ENCODE results near the gene FOXP1. TPM values are rescaled to one million over a fixed set of nuclear protein-coding genes. Genes with fewer than 3 reads are reported as not detected.
A peak's percentile ranks its signal among the peaks of the same experiment; 100 is the strongest.

Gene FOXP1
- total and polyA plus RNA-seq, 5 experiments from 2014 or later, result 280 to 443 (median 382) TPM

GRCh38 chr3:71372241-71372768 is 211.2 kb downstream of the FOXP1 start:
- H3K4me1 Mint-ChIP-seq, result peaks cover 34 to 89% (median 84%) of the 10 kb centered on the region in 4 donors
- POLR2A ChIA-PET, result interaction anchor here (0.6 to 2.3 kb wide), 12 partner anchors 12 to 122 kb away, joined by 3 to 9 read pairs (median 4); no protein-coding TSS in a partner anchor
- peak overlapping the region; percentile 88 to 99 (median 97) for H3K27ac Mint-ChIP-seq
- ATAC-seq, result peak; percentile 24 to 33
- H3K4me3 Mint-ChIP-seq, result peak overlapping the region; percentile 43 to 82 (median 70)
- H3K36me3 Mint-ChIP-seq, result peaks cover 0 to 7% (median 4%) of the 10 kb centered on the region in 3 donors
- no peaks in the 10 kb centered on the region for H3K27me3 Mint-ChIP-seq
- DNase-seq, result peak in 1 of 10 donors; percentile 30
- H3K9me3 Mint-ChIP-seq, result no peaks in the 10 kb centered on the region

- Mint-ChIP-seq H3K27me3 (no peaks in the 10 kb centered on the region), H3K4me3 (peak overlapping the region in 7 of 10 donors; percentile 11 to 69 (median 40)), H3K36me3 (peaks cover 0 to 9% (median 7%) of the 10 kb centered on the region in 3 donors), H3K9me3 (no peaks in the 10 kb centered on the region), H3K27ac (peak overlapping the region; percentile 88 to 99 (median 97)), H3K4me1 (peaks cover 37 to 91% (median 86%) of the 10 kb centered on the region in 4 donors)
- DNase-seq, result no peak
- no peak for ATAC-seq
- POLR2A ChIA-PET, result interaction anchor here (0.6 kb wide), 1 partner anchor 104 kb away, joined by 5 read pairs; no protein-coding TSS in a partner anchor
Observed at GRCh38 chr3:71371282-71371681, 212.2 kb downstream of the FOXP1 start.

- POLR2A ChIA-PET, result no interaction called here
- DNase-seq, result no peak
- H3K27me3 Mint-ChIP-seq, result no peaks in the 10 kb centered on the region
- ATAC-seq, result no peak
- H3K4me3 Mint-ChIP-seq, result peak overlapping the region in 7 of 10 donors; percentile 10 to 69 (median 33)
- H3K9me3 Mint-ChIP-seq, result no peaks in the 10 kb centered on the region
- peak overlapping the region; percentile 88 to 99 (median 96) for H3K27ac Mint-ChIP-seq
- peaks cover 0 to 9% (median 0%) of the 10 kb centered on the region in 3 donors for H3K36me3 Mint-ChIP-seq
- peaks cover 36 to 91% (median 84%) of the 10 kb centered on the region in 4 donors for H3K4me1 Mint-ChIP-seq
Observed at GRCh38 chr3:71370467-71370866, 213.1 kb downstream of the FOXP1 start.

GRCh38 chr3:71369701-71370391 is 213.7 kb downstream of the FOXP1 start:
- Mint-ChIP-seq H3K4me1 (peaks cover 35 to 91% (median 84%) of the 10 kb centered on the region in 4 donors), H3K36me3 (peaks cover 0 to 9% (median 0%) of the 10 kb centered on the region in 3 donors), H3K9me3 (no peaks in the 10 kb centered on the region), H3K27me3 (no peaks in the 10 kb centered on the region), H3K4me3 (peak overlapping the region in 3 of 10 donors; percentile 3 to 38 (median 18)), H3K27ac (peak overlapping the region; percentile 1 to 99 (median 94))
- no peak for DNase-seq
- ATAC-seq, result no peak
- POLR2A ChIA-PET, result interaction anchor here (0.9 kb wide), 1 partner anchor 9 kb away, joined by 3 read pairs; no protein-coding TSS in a partner anchor

- Mint-ChIP-seq H3K4me3 (peak overlapping the region in 6 of 10 donors; percentile 0 to 81 (median 38)), H3K27me3 (no peaks in the 10 kb centered on the region), H3K9me3 (no peaks in the 10 kb centered on the region), H3K27ac (peak overlapping the region; percentile 58 to 95 (median 82)), H3K36me3 (peaks cover 0 to 11% (median 0%) of the 10 kb centered on the region in 3 donors), H3K4me1 (peaks cover 28 to 87% (median 77%) of the 10 kb centered on the region in 4 donors)
- ATAC-seq (peak; percentile 54 to 60), DNase-seq (no peak)
- POLR2A ChIA-PET, result no interaction called here
Observed at GRCh38 chr3:71366988-71367604, 216.4 kb downstream of the FOXP1 start.

- POLR2A ChIA-PET, result no interaction called here
- H3K36me3 Mint-ChIP-seq, result peaks cover 0 to 22% (median 14%) of the 10 kb centered on the region in 3 donors
Observed at GRCh38 chr3:71361334-71361890, 222.1 kb downstream of the FOXP1 start.

GRCh38 chr3:71360764-71361163 is 222.8 kb downstream of the FOXP1 start:
- Mint-ChIP-seq H3K9me3 (no peaks in the 10 kb centered on the region), H3K36me3 (peaks cover 0 to 24% (median 14%) of the 10 kb centered on the region in 3 donors), H3K27me3 (no peaks in the 10 kb centered on the region), H3K27ac (peak overlapping the region; percentile 84 to 97 (median 90)), H3K4me3 (peak overlapping the region; percentile 26 to 87 (median 72)), H3K4me1 (peaks cover 36 to 90% (median 83%) of the 10 kb centered on the region in 4 donors)
- peak in 2 of 10 donors; percentile 23 to 39 for DNase-seq
- peak; percentile 58 to 81 for ATAC-seq
- POLR2A ChIA-PET, result interaction anchor here (1.1 kb wide), 1 partner anchor 8 kb away, joined by 3 read pairs; no protein-coding TSS in a partner anchor

More at GRCh38 chr3:71361334-71361890, 222.1 kb downstream of the FOXP1 start:
- peaks cover 34 to 90% (median 80%) of the 10 kb centered on the region in 4 donors for H3K4me1 Mint-ChIP-seq
- no peak for DNase-seq
- ATAC-seq, result no peak
- H3K4me3 Mint-ChIP-seq, result peak overlapping the region in 1 of 10 donors; percentile 83
- no peaks in the 10 kb centered on the region for H3K27me3 Mint-ChIP-seq
- peak overlapping the region in 9 of 10 donors; percentile 32 to 97 (median 88) for H3K27ac Mint-ChIP-seq
- H3K9me3 Mint-ChIP-seq, result no peaks in the 10 kb centered on the region

GRCh38 chr3:71360180-71360579 is 223.3 kb downstream of the FOXP1 start:
- POLR2A ChIA-PET, result interaction anchor here (0.8 to 1.1 kb wide), 2 partner anchors 9 to 11 kb away, joined by 3 read pairs; no protein-coding TSS in a partner anchor
- Mint-ChIP-seq H3K36me3 (peaks cover 0 to 30% (median 16%) of the 10 kb centered on the region in 3 donors), H3K27ac (peak overlapping the region; percentile 84 to 97 (median 90)), H3K9me3 (no peaks in the 10 kb centered on the region), H3K4me3 (peak overlapping the region; percentile 20 to 87 (median 72)), H3K4me1 (peaks cover 36 to 90% (median 84%) of the 10 kb centered on the region in 4 donors), H3K27me3 (no peaks in the 10 kb centered on the region)
- ATAC-seq, result peak; percentile 21 to 60
- no peak for DNase-seq

- DNase-seq (no peak), ATAC-seq (no peak)
- Mint-ChIP-seq H3K4me3 (peak overlapping the region in 2 of 10 donors; percentile 17 to 78), H3K4me1 (peaks cover 36 to 84% (median 79%) of the 10 kb centered on the region in 4 donors), H3K27me3 (no peaks in the 10 kb centered on the region), H3K27ac (peak overlapping the region; percentile 1 to 97 (median 78)), H3K36me3 (peaks cover 0 to 44% (median 22%) of the 10 kb centered on the region in 3 donors), H3K9me3 (no peaks in the 10 kb centered on the region)
- POLR2A ChIA-PET, result interaction anchor here (1.5 kb wide), 1 partner anchor 14 kb away, joined by 4 read pairs; no protein-coding TSS in a partner anchor
Observed at GRCh38 chr3:71358243-71358642, 225.3 kb downstream of the FOXP1 start.

GRCh38 chr3:71356265-71356664 is 227.3 kb downstream of the FOXP1 start:
- DNase-seq, result no peak
- H3K27me3 Mint-ChIP-seq, result no peaks in the 10 kb centered on the region
- peaks cover 0 to 53% (median 22%) of the 10 kb centered on the region in 3 donors for H3K36me3 Mint-ChIP-seq
- no peaks in the 10 kb centered on the region for H3K9me3 Mint-ChIP-seq
- H3K4me1 Mint-ChIP-seq, result peaks cover 38 to 81% (median 77%) of the 10 kb centered on the region in 4 donors
- peak overlapping the region in 8 of 10 donors; percentile 34 to 89 (median 80) for H3K27ac Mint-ChIP-seq
- POLR2A ChIA-PET, result no interaction called here
- ATAC-seq, result peak in 1 of 2 donors; percentile 37
- peak overlapping the region in 1 of 10 donors; percentile 19 for H3K4me3 Mint-ChIP-seq

GRCh38 chr3:71355862-71356261 is 227.7 kb downstream of the FOXP1 start:
- Mint-ChIP-seq H3K36me3 (peaks cover 0 to 54% (median 24%) of the 10 kb centered on the region in 3 donors), H3K9me3 (no peaks in the 10 kb centered on the region), H3K4me1 (peaks cover 35 to 81% (median 77%) of the 10 kb centered on the region in 4 donors), H3K27ac (peak overlapping the region; percentile 22 to 89 (median 68)), H3K27me3 (no peaks in the 10 kb centered on the region), H3K4me3 (peak overlapping the region in 4 of 10 donors; percentile 2 to 28 (median 22))
- DNase-seq (no peak), ATAC-seq (peak in 1 of 2 donors; percentile 4)
- POLR2A ChIA-PET, result no interaction called here

GRCh38 chr3:71355037-71355436 is 228.5 kb downstream of the FOXP1 start:
- Mint-ChIP-seq H3K4me3 (peak overlapping the region in 2 of 10 donors; percentile 13 to 22), H3K9me3 (no peaks in the 10 kb centered on the region), H3K36me3 (peaks cover 0 to 60% (median 26%) of the 10 kb centered on the region in 3 donors), H3K27me3 (no peaks in the 10 kb centered on the region), H3K4me1 (peaks cover 39 to 81% (median 76%) of the 10 kb centered on the region in 4 donors), H3K27ac (peak overlapping the region in 9 of 10 donors; percentile 15 to 88 (median 66))
- POLR2A ChIA-PET, result interaction anchor here (0.6 kb wide), 1 partner anchor 92 kb away, joined by 3 read pairs; no protein-coding TSS in a partner anchor
- ATAC-seq (no peak), DNase-seq (no peak)
